ENCODE results near the gene RTTN. TPM values are rescaled to one million over a fixed set of nuclear protein-coding genes. Genes with fewer than 3 reads are reported as not detected.

RTTN gene
- total and polyA plus RNA-seq, 2 of the 4 experiments (the other 2 are of a cell fraction): 5.8 to 19.9 TPM

GRCh38 chr18:70021043-70021442, 184.4 kb downstream of the RTTN start:
- CTCF ChIA-PET: interaction anchor here (0.6 kb wide), 1 partner anchor 13 kb away, joined by 3 read pairs; no protein-coding TSS in a partner anchor
- H2BK5ac ChIP-seq (ENCODE audit: low read depth, low read length, poor library complexity, severe bottlenecking): no peak overlapping the region
- no peaks in the 10 kb centered on the region for H3K9me3 ChIP-seq (ENCODE audit: control insufficient read depth, insufficient read depth, low read length)
- no peak overlapping the region for H4K8ac ChIP-seq (ENCODE audit: low read depth in 2 of 2, low read length in 2 of 2)
- no peak overlapping the region for H2AK5ac ChIP-seq (ENCODE audit: low read depth, low read length)
- H3K36me3 ChIP-seq (ENCODE audit: control insufficient read depth, insufficient read depth, low read length): peaks cover 6% of the 10 kb centered on the region; the same call in 1 of the 2 replicates
- no peak overlapping the region for H3K18ac ChIP-seq (ENCODE audit: low read depth, low read length)
- DNase-seq (no peak), ATAC-seq (ENCODE audit: low read depth) (no peak)
- no TSS peak for BruUV-seq (replicated peaks)
- WGBS, 2 experiments (ENCODE audit: extremely low coverage in 2 of 2, insufficient read length in 1 of 2): no CpG with 5 or more reads among the region's 1 CpG
- no peak overlapping the region for H3K4me2 ChIP-seq (ENCODE audit: low read depth, low read length)
- H3K27me3 ChIP-seq (ENCODE audit: control insufficient read depth, insufficient read depth, low read length): no peaks in the 10 kb centered on the region
- no peaks in the 10 kb centered on the region for H3K9me1 ChIP-seq (ENCODE audit: insufficient read depth, low read length)
- H3K9ac ChIP-seq (ENCODE audit: low read depth, low read length): no peak overlapping the region
- no peak overlapping the region for H4K91ac ChIP-seq (ENCODE audit: insufficient read depth, low read depth, low read length)
- H2BK20ac ChIP-seq (ENCODE audit: low read depth, low read length): no peak overlapping the region
- no peak overlapping the region for H3K23ac ChIP-seq (ENCODE audit: low read depth, low read length)
- TF ChIP-seq POLR2A (IDR thresholded peaks at IDR 0.05; ENCODE audit: low read depth, low read length) (no peak), CEBPB (IDR thresholded peaks at IDR 0.05; ENCODE audit: low read depth, low read length) (no peak), MAFK (IDR thresholded peaks at IDR 0.05; ENCODE audit: low read depth, low read length) (no peak), SMC3 (IDR thresholded peaks at IDR 0.05; ENCODE audit: low read depth, low read length) (no peak), FOS (IDR thresholded peaks at IDR 0.05; ENCODE audit: low read depth, low read length) (no peak), RCOR1 (IDR thresholded peaks at IDR 0.05; ENCODE audit: insufficient replicate concordance, low read length) (no peak), MAZ (IDR thresholded peaks at IDR 0.05; ENCODE audit: borderline replicate concordance, low read depth, low read length) (no peak), NFE2L2 (IDR thresholded peaks at IDR 0.05; ENCODE audit: low read depth, low read length) (no peak), USF2 (IDR thresholded peaks at IDR 0.05; ENCODE audit: low read depth, low read length) (no peak), BHLHE40 (IDR thresholded peaks at IDR 0.05; ENCODE audit: low read depth, low read length) (no peak), CTCF (conservative IDR thresholded peaks at IDR 0.05; ENCODE audit: low read depth, low read length) (no peak), CHD1 (IDR thresholded peaks at IDR 0.05; ENCODE audit: low read depth, low read length) (no peak), MXI1 (IDR thresholded peaks at IDR 0.05; ENCODE audit: borderline replicate concordance, low read depth, low read length) (no peak), RFX5 (IDR thresholded peaks at IDR 0.05; ENCODE audit: low read depth, low read length) (no peak), ELK1 (IDR thresholded peaks at IDR 0.05; ENCODE audit: borderline replicate concordance, low read depth, low read length) (no peak), RAD21 (IDR thresholded peaks at IDR 0.05; ENCODE audit: low read length) (no peak)
- H3K56ac ChIP-seq (ENCODE audit: extremely low read depth, insufficient read depth, low read length): no peak overlapping the region
- H3K27ac ChIP-seq (ENCODE audit: insufficient read depth, low read length): no peak overlapping the region
- H2BK15ac ChIP-seq (ENCODE audit: low read depth, low read length): no peak overlapping the region
- H4K20me1 ChIP-seq (ENCODE audit: insufficient read depth, low read length): no peaks in the 10 kb centered on the region
- no peak overlapping the region for H2AK9ac ChIP-seq (replicated peaks; ENCODE audit: low read depth, low read length, poor library complexity)
- no peak overlapping the region for H3K14ac ChIP-seq (replicated peaks; ENCODE audit: low read depth, low read length)
- dilution Hi-C loops (cut with HindIII; ENCODE audit: low sequenced_read_pairs, unreplicated experiment) (no loop called here), intact Hi-C loops (cut with micrococcal nuclease) (no loop called here), in situ Hi-C loops (cut with MboI; ENCODE audit: low sequenced_read_pairs) (no loop called here)
- H3K4ac ChIP-seq (ENCODE audit: low read depth, low read length): no peak overlapping the region
- POLR2A ChIA-PET (ENCODE audit: unreplicated experiment): no interaction called here
- H3K4me1 ChIP-seq (ENCODE audit: control insufficient read depth, insufficient read depth, low read length): no peaks in the 10 kb centered on the region
- no peak overlapping the region for H2AFZ ChIP-seq (replicated peaks; ENCODE audit: low read length, poor library complexity)
- no peak overlapping the region for H2BK120ac ChIP-seq (ENCODE audit: low read depth, low read length)
- H4K5ac ChIP-seq (ENCODE audit: low read depth, low read length): no peak overlapping the region
- no peaks in the 10 kb centered on the region for H3K79me1 ChIP-seq (ENCODE audit: low read depth in 1 of 2, low read length in 2 of 2)
- H3K4me3 ChIP-seq (ENCODE audit: insufficient read depth, low read depth, low read length): no peak overlapping the region
